Activated CD8-positive, alpha-beta memory T cell treated with anti-CD3 and anti-CD28 coated beads, Interleukin-2, amount 10 ng/mL, durations not matched to agents 7 days and 5 days (primary cell): ENCODE results near the gene OR52E5. TPM values are rescaled to one million over a fixed set of nuclear protein-coding genes. Genes with fewer than 3 reads are reported as not detected.

Experiments
- ATAC-seq: fragments of 150-1000 bp; cut with Tn5 transposase; one replicate; pipeline ENCODE4 v1.10.0; 2021; ENCODE audit warnings: moderate library complexity
- CTCF ChIA-PET: fragments of 350-600 bp; sonication (Branson Sonifier 250); formaldehyde crosslinking; loops from one replicate; lab custom pipeline; 2021; ENCODE audit warnings: antibody characterized with exemption; lab: Charles Lee
- DNase-seq: peaks from one replicate; pipeline ENCODE4 v3.0.0-alpha.2; 2020
- H3K27ac Mint-ChIP-seq: one replicate; pipeline ENCODE4 v1.8.0; 2021; ENCODE audit warnings: mild to moderate bottlenecking, mixed read lengths
- H3K27me3 Mint-ChIP-seq: one replicate; pipeline ENCODE4 v1.8.0; 2021; ENCODE audit warnings: mixed read lengths
- H3K36me3 Mint-ChIP-seq: one replicate; pipeline ENCODE4 v1.8.0; 2021; ENCODE audit warnings: mild to moderate bottlenecking, mixed read lengths
- H3K4me1 Mint-ChIP-seq: one replicate; pipeline ENCODE4 v1.8.0; 2021; ENCODE audit warnings: mixed read lengths
- H3K4me3 Mint-ChIP-seq: one replicate; pipeline ENCODE4 v1.8.0; 2021; ENCODE audit warnings: mild to moderate bottlenecking, moderate library complexity, mixed read lengths
- H3K9me3 Mint-ChIP-seq: one replicate; pipeline ENCODE4 v1.8.0; 2022; ENCODE audit warnings: low read depth, mixed read lengths
- total RNA-seq, 2 experiments: library from RNA; stranded (reverse); gene quantifications; one replicate each; pipeline ENCODE4 v1.2.3, GENCODE V29; 2021

OR52E5 gene
- total RNA-seq: not detected

- no peak within 1 kb of the TSS for H3K27ac Mint-ChIP-seq
- no peaks in the 10 kb centered on the region for H3K9me3 Mint-ChIP-seq
- no peaks in the 10 kb centered on the region for H3K36me3 Mint-ChIP-seq
- no peaks in the 10 kb centered on the region for H3K4me1 Mint-ChIP-seq
- CTCF ChIA-PET: no interaction called here
- no peak for ATAC-seq
- DNase-seq: no peak
- H3K4me3 Mint-ChIP-seq: no peak within 1 kb of the TSS
- peaks cover 7% of the 10 kb centered on the region for H3K27me3 Mint-ChIP-seq
Measured at GRCh38 chr11:5892908-5893307, at the start of gene OR52E5. Gene OR52E5, plus strand, starts transcription at chr11:5893208. Its CDS starts 7,569 bp downstream, at chr11:5900777.

GRCh38 chr11:5846701-5847100, 46.3 kb upstream of the OR52E5 start:
- no peaks in the 10 kb centered on the region for H3K4me1 Mint-ChIP-seq
- H3K9me3 Mint-ChIP-seq: no peaks in the 10 kb centered on the region
- H3K27ac Mint-ChIP-seq: no peak overlapping the region
- DNase-seq (no peak), ATAC-seq (no peak)
- CTCF ChIA-PET: no interaction called here
- H3K4me3 Mint-ChIP-seq: no peak overlapping the region
- H3K36me3 Mint-ChIP-seq: no peaks in the 10 kb centered on the region
- peaks cover 2% of the 10 kb centered on the region for H3K27me3 Mint-ChIP-seq

GRCh38 chr11:5847711-5848110, 45.3 kb upstream of the OR52E5 start:
- no peak for DNase-seq
- H3K27me3 Mint-ChIP-seq: peaks cover 2% of the 10 kb centered on the region
- no peaks in the 10 kb centered on the region for H3K9me3 Mint-ChIP-seq
- H3K4me3 Mint-ChIP-seq: no peak overlapping the region
- H3K36me3 Mint-ChIP-seq: no peaks in the 10 kb centered on the region
- H3K27ac Mint-ChIP-seq: no peak overlapping the region
- no peak for ATAC-seq
- CTCF ChIA-PET: no interaction called here
- no peaks in the 10 kb centered on the region for H3K4me1 Mint-ChIP-seq

- no peaks in the 10 kb centered on the region for H3K36me3 Mint-ChIP-seq
- CTCF ChIA-PET: no interaction called here
Measured at GRCh38 chr11:5851002-5851401, 42.0 kb upstream of the OR52E5 start.

GRCh38 chr11:5857590-5857989, 35.4 kb upstream of the OR52E5 start, which contains the start of gene OR52E8:
Gene OR52E8, minus strand, starts transcription at chr11:5857690. Its CDS starts 0 bp downstream, at chr11:5857690.
- Mint-ChIP-seq H3K4me3 (no peak within 1 kb of the TSS), H3K27ac (no peak within 1 kb of the TSS), H3K9me3 (no peaks in the 10 kb centered on the region), H3K36me3 (no peaks in the 10 kb centered on the region), H3K27me3 (peaks cover 3% of the 10 kb centered on the region), H3K4me1 (no peaks in the 10 kb centered on the region)
- DNase-seq: no peak
- CTCF ChIA-PET: no interaction called here
- no peak for ATAC-seq

More at GRCh38 chr11:5851002-5851401, 42.0 kb upstream of the OR52E5 start:
- Mint-ChIP-seq H3K9me3 (no peaks in the 10 kb centered on the region), H3K4me3 (no peak overlapping the region), H3K27ac (no peak overlapping the region), H3K4me1 (no peaks in the 10 kb centered on the region), H3K27me3 (peaks cover 3% of the 10 kb centered on the region)
- ATAC-seq: no peak
- DNase-seq: no peak

GRCh38 chr11:5865826-5866225, 27.2 kb upstream of the OR52E5 start:
- Mint-ChIP-seq H3K36me3 (no peaks in the 10 kb centered on the region), H3K27ac (no peak overlapping the region), H3K27me3 (no peaks in the 10 kb centered on the region), H3K4me1 (no peaks in the 10 kb centered on the region), H3K4me3 (no peak overlapping the region), H3K9me3 (no peaks in the 10 kb centered on the region)
- ATAC-seq (no peak), DNase-seq (no peak)
- CTCF ChIA-PET: no interaction called here

- no peaks in the 10 kb centered on the region for H3K4me1 Mint-ChIP-seq
- no peak for ATAC-seq
- H3K4me3 Mint-ChIP-seq: no peak overlapping the region
- H3K27ac Mint-ChIP-seq: no peak overlapping the region
- no peaks in the 10 kb centered on the region for H3K36me3 Mint-ChIP-seq
- H3K27me3 Mint-ChIP-seq: peaks cover 7% of the 10 kb centered on the region
- CTCF ChIA-PET: no interaction called here
- DNase-seq: no peak
- no peaks in the 10 kb centered on the region for H3K9me3 Mint-ChIP-seq
Measured at GRCh38 chr11:5878564-5878963, 14.4 kb upstream of the OR52E5 start.

GRCh38 chr11:5880329-5880728, 12.7 kb upstream of the OR52E5 start, which contains the start of gene OR52E4:
Gene OR52E4, plus strand, starts transcription at chr11:5880629. Its CDS starts 3,664 bp downstream, at chr11:5884293.
- DNase-seq (no peak), ATAC-seq (no peak)
- no peak within 1 kb of the TSS for H3K27ac Mint-ChIP-seq
- no peak within 1 kb of the TSS for H3K4me3 Mint-ChIP-seq
- H3K4me1 Mint-ChIP-seq: no peaks in the 10 kb centered on the region
- no peaks in the 10 kb centered on the region for H3K9me3 Mint-ChIP-seq
- CTCF ChIA-PET: no interaction called here
- H3K36me3 Mint-ChIP-seq: no peaks in the 10 kb centered on the region
- peaks cover 11% of the 10 kb centered on the region for H3K27me3 Mint-ChIP-seq

GRCh38 chr11:5881756-5882155, 11.3 kb upstream of the OR52E5 start:
- Mint-ChIP-seq H3K4me3 (no peak overlapping the region), H3K27ac (no peak overlapping the region), H3K9me3 (no peaks in the 10 kb centered on the region), H3K27me3 (peaks cover 11% of the 10 kb centered on the region), H3K36me3 (no peaks in the 10 kb centered on the region), H3K4me1 (no peaks in the 10 kb centered on the region)
- CTCF ChIA-PET: interaction anchor here (1.0 kb wide), 1 partner anchor 9 kb away, joined by 3 read pairs; no protein-coding TSS in a partner anchor
- no peak for DNase-seq
- ATAC-seq: no peak

- DNase-seq: no peak
- Mint-ChIP-seq H3K4me3 (no peak overlapping the region), H3K27me3 (peaks cover 9% of the 10 kb centered on the region), H3K27ac (no peak overlapping the region), H3K4me1 (no peaks in the 10 kb centered on the region), H3K36me3 (no peaks in the 10 kb centered on the region), H3K9me3 (no peaks in the 10 kb centered on the region)
- ATAC-seq: no peak
- CTCF ChIA-PET: no interaction called here
Measured at GRCh38 chr11:5887172-5887571, 5.8 kb upstream of the OR52E5 start.

- CTCF ChIA-PET: no interaction called here
Measured at GRCh38 chr11:5887661-5888060, 5.3 kb upstream of the OR52E5 start.

GRCh38 chr11:5891216-5891800, 1.7 kb upstream of the OR52E5 start:
- Mint-ChIP-seq H3K9me3 (no peaks in the 10 kb centered on the region), H3K4me1 (no peaks in the 10 kb centered on the region), H3K27me3 (peaks cover 10% of the 10 kb centered on the region), H3K27ac (no peak overlapping the region), H3K4me3 (no peak overlapping the region), H3K36me3 (no peaks in the 10 kb centered on the region)
- no peak for DNase-seq
- no peak for ATAC-seq
- CTCF ChIA-PET: interaction anchor here (0.9 to 1.2 kb wide), 4 partner anchors 9 to 462 kb away, joined by 3 to 7 read pairs (median 4); no protein-coding TSS in a partner anchor

More at GRCh38 chr11:5887661-5888060, 5.3 kb upstream of the OR52E5 start:
- Mint-ChIP-seq H3K36me3 (no peaks in the 10 kb centered on the region), H3K27me3 (peaks cover 6% of the 10 kb centered on the region), H3K27ac (no peak overlapping the region), H3K9me3 (no peaks in the 10 kb centered on the region), H3K4me1 (no peaks in the 10 kb centered on the region), H3K4me3 (no peak overlapping the region)
- ATAC-seq: no peak
- DNase-seq: no peak

GRCh38 chr11:5899534-5899933, 6.5 kb downstream of the OR52E5 start:
- CTCF ChIA-PET: no interaction called here
- no peak overlapping the region for H3K27ac Mint-ChIP-seq
- no peaks in the 10 kb centered on the region for H3K4me1 Mint-ChIP-seq
- H3K36me3 Mint-ChIP-seq: no peaks in the 10 kb centered on the region
- H3K4me3 Mint-ChIP-seq: no peak overlapping the region
- H3K9me3 Mint-ChIP-seq: no peaks in the 10 kb centered on the region
- ATAC-seq (no peak), DNase-seq (no peak)
- H3K27me3 Mint-ChIP-seq: peaks cover 4% of the 10 kb centered on the region

- Mint-ChIP-seq H3K4me3 (no peak overlapping the region), H3K9me3 (no peaks in the 10 kb centered on the region), H3K4me1 (no peaks in the 10 kb centered on the region), H3K27me3 (peaks cover 2% of the 10 kb centered on the region), H3K36me3 (no peaks in the 10 kb centered on the region), H3K27ac (no peak overlapping the region)
- ATAC-seq: no peak
- DNase-seq: no peak
- CTCF ChIA-PET: no interaction called here
Measured at GRCh38 chr11:5910540-5910939, 17.5 kb downstream of the OR52E5 start.
